GM21367 (cell line): Measurements from ENCODE around the gene CHSY3.

Source experiments
- ATAC-seq: cut with Tn5 transposase; IDR thresholded peaks from one replicate; pipeline ENCODE4 v1.9.1; 2021; ENCODE audit not compliant: unreplicated experiment

The CHSY3 gene

GRCh38 chr5:129945028-129945427 is 40.8 kb downstream of the CHSY3 start:
- no peak for ATAC-seq

GRCh38 chr5:129945774-129946270 is 41.6 kb downstream of the CHSY3 start:
- no peak for ATAC-seq

DNA sequence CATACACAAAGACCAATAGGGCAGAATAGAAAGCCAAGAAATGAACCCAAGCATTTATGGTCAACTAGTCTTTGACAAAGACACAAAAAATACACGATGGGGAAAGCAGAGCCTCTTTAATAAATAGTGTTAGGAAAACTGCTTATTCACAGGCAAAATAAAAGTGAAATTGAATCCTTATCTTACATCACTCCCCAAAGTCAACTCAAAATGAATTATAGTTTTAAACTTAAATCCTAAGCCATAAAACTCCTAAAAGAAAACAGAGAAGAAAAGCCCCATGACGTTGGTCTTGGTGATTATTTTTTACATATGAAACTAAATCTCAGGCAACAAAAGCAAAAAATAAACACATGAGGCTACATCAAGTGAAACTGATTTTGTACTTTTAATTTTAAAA is 46.8 kb downstream of the CHSY3 start:
- no peak for ATAC-seq

DNA sequence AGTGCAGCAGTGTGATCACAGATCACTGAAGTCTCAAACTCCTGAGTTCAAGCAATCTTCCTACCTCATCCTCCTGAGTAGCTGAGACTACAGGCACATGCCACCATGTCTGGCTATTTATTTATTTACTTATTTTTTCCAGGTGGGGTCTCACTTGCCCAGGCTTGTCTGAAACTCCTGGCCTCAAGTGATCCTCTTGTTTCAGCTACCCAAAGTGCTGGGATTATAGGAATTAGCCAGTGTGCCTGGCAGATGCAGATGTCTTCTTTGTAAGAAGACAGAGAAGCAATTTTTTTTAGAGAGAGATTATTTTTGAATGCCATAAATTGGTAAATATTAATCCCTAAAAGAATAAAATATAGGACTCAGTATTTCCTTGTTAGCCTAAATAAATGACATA is 54.3 kb downstream of the CHSY3 start:
- no peak for ATAC-seq

DNA sequence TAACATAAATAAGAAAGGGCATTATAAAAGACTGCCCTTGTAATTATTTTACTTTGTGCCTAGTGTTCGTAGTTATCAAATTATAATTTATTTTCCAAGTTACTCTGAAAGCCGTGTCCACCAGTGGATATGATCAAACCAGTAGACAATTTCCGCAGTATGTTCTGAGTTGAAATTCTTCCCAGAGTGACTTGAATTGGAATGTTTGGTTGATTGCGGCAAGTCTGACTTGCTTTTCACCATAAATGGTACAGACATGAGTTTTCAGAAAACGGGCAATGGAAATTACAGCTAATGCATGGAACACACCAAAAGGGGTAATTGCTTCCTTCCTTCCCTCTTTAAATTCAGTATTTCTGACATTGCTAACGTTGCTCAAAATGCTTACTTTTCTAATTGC is 56.6 kb downstream of the CHSY3 start:
- ATAC-seq, result no peak

- ATAC-seq, result no peak
Observed at GRCh38 chr5:129962506-129962905, 58.2 kb downstream of the CHSY3 start.

DNA sequence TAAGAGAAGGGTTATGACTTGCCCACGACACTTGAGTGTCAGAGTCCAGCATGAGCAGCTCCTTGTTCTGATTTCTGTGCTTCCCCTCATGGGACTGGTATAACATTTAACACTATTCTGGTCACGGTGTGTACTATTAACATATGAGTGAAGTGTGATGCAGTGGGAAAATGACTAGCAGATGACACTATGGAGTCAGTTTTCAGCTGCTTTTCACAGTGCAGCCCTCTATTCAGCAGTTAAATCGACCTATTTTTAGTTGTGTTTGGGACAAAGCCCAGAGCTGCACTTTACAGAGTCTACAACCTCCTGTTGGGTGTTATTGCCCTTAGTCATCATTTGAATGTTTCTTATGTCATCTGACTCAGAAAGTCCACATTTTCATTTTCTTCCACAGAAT is 59.1 kb downstream of the CHSY3 start:
- ATAC-seq, result no peak

GRCh38 chr5:129966071-129966470 is 61.8 kb downstream of the CHSY3 start:
- ATAC-seq, result no peak

GRCh38 chr5:129971714-129972113 is 67.4 kb downstream of the CHSY3 start:
- no peak for ATAC-seq

- ATAC-seq, result no peak
Observed at GRCh38 chr5:129972465-129973141, 68.3 kb downstream of the CHSY3 start.

- no peak for ATAC-seq
Observed at GRCh38 chr5:129973716-129974426, 69.6 kb downstream of the CHSY3 start.

- peak; percentile 64 for ATAC-seq
Observed at GRCh38 chr5:129977810-129978209, 73.5 kb downstream of the CHSY3 start.

- no peak for ATAC-seq
Observed at GRCh38 chr5:129978270-129978669, 74.0 kb downstream of the CHSY3 start.

- no peak for ATAC-seq
Observed at GRCh38 chr5:129988453-129988852, 84.2 kb downstream of the CHSY3 start.

DNA sequence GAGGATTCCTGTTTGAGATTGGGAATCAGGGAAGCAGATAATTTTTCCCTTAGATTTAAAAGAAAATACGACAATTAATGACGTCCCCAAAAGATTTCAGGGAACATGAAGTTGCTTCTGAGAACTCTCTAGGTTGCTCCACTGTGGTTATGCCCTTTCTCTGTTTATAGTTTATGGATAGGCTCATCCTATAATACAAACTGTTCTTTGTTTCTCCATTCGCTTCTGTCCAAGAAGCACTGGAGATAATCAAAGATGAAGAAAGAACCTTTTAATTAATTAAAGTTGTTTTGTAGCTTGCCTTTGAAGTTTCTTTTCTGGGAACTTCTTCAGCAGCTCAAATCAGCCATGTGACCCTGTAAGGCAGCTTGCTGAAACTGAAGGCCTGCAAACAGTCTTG is 87.5 kb downstream of the CHSY3 start:
- no peak for ATAC-seq

- no peak for ATAC-seq
Observed at GRCh38 chr5:129996896-129997295, 92.6 kb downstream of the CHSY3 start.

DNA sequence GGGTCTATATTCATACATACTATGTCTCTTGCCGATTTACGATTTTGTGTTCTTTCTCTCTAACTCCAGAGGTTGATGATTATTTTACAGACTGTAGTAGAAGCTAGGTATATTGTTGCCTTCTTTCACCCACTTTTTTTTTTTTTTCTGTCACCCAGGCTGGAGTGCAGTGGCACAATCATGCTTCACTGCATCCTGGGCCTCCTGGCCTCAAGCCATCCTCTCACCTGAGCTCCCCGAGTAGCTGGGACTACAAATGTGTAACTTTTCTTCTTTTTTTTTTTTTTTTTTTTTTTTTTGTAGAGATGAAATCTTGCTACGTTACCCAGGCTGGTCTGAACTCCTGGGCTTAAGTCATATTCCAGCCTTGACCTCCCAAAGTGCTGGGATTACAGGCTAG is 96.2 kb downstream of the CHSY3 start:
- ATAC-seq, result no peak

DNA sequence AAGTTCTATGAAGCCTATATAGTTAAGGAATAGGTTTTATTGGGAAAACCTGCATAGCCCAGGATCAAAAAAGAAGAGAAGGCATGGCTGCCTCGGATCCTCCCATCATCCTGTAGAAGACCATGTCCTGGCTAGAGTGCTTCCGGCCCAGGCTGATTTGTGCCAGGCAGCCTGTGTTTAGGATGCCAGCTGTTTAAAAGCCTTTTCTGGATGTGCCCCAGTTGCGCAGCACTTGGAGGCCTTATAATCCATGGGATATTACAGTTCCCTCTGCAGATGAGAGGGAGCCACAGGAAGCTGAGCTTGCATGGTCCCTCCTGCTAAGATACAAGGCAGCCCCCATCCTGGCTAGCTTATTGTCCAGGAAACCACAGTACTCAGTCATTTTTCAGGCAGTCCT is 97.9 kb downstream of the CHSY3 start:
- ATAC-seq, result no peak

- no peak for ATAC-seq
Observed at GRCh38 chr5:130002876-130003275, 98.6 kb downstream of the CHSY3 start.

DNA sequence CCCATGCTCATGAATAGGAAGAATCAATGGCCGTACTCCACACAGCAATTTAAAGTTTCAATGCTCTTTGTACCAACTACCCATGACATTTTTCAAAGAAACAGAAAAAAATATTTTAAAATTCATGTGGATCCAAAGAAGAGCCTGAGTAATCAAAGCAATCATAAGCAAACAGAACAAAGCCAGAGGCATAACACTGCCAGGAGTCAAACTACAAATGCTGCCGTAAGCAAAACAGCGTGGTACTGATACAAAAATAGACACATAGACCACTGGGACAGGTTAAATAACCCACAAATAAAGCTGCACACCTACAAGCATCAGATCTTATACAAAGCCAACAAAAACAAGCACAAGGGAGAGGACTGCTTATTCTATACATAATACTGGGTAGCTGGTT is 107.7 kb downstream of the CHSY3 start:
- no peak for ATAC-seq

GRCh38 chr5:130017173-130017572 is 112.9 kb downstream of the CHSY3 start:
- ATAC-seq, result no peak

- ATAC-seq, result no peak
Observed at GRCh38 chr5:130018641-130019040, 114.4 kb downstream of the CHSY3 start.

DNA sequence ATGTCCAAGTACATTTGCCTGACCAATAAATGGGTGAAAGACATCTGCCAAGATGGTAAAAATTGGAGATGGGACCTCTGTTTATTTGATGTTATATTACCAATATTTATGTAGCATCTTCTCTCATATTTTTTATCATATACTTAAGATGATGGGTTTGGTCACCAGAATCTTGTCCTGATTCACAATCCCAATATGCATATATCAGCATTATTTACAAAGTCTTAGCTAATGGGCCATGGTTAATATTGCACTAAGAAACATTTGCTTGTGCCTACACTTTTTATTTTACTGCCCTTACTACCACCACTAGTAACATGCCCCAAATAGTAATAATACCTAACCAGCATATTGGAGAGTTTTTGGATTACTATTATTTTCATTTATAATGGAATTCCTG is 116.7 kb downstream of the CHSY3 start:
- no peak for ATAC-seq
